A549 (cell line): Measurements from ENCODE around the gene PRPSAP1. TPM values are rescaled to one million over a fixed set of nuclear protein-coding genes. Genes with fewer than 3 reads are reported as not detected.
A peak's percentile ranks its signal among the peaks of the same experiment; 100 is the strongest.

Experiments
- ATAC-seq, 2 experiments: fragments of 200-7000 bp in 1 of 2; fragments of >200 bp in 1 of 2; cut with Nextera tagmentation in 1 of 2; cut with Tn5 transposase in 1 of 2; 3 replicates each; pipeline versions ENCODE4 v1.8.0 to v1.9.1; 2018 to 2020; ENCODE audit warnings: mild to moderate bottlenecking in 1 of 2, moderate library complexity in 1 of 2
- CTCF ChIA-PET: fragments of 300-600 bp; sonication (Branson Sonifier 250); formaldehyde crosslinking; extraction: SDS; loops from one replicate; lab custom pipeline; 2021; ENCODE audit warnings: antibody characterized with exemption, inconsistent platforms; lab: Yijun Ruan, JAX
- POLR2A ChIA-PET: fragments of 350-600 bp; formaldehyde crosslinking; extraction: SDS; loops from one replicate; lab custom pipeline; 2021; ENCODE audit warnings: antibody characterized with exemption, inconsistent platforms; lab: Yijun Ruan, JAX
- DNase-seq, 2 experiments: peaks; one replicate each; pipeline versions ENCODE4 v3.0.0 to v3.0.0-alpha.2; 2011 to 2016; ENCODE audit warnings: low read depth in 1 of 2, low spot score in 1 of 2
- FAIRE-seq: peaks from 2 replicates; lab custom pipeline; 2011; peaks lifted over from hg19 to GRCh38; lab: Jason Lieb, UNC
- H3K27ac ChIP-seq, 2 experiments: fragments of >200 bp; sonication (Bioruptor Twin); formaldehyde crosslinking; 3 replicates each; pipeline ENCODE4 v1.5.1; 2016 to 2017
- H3K4me1 ChIP-seq: fragments of >200 bp; sonication (Bioruptor Twin); formaldehyde crosslinking; 3 replicates; pipeline ENCODE4 v1.6.1; 2016
- H3K4me2 ChIP-seq: fragments of >200 bp; sonication (Bioruptor Twin); formaldehyde crosslinking; 3 replicates; pipeline ENCODE4 v1.6.1; 2016
- H3K4me3 ChIP-seq: fragments of >200 bp; sonication (Bioruptor Twin); formaldehyde crosslinking; 3 replicates; pipeline ENCODE4 v1.5.1; 2016
- H3K9me3 ChIP-seq: fragments of >200 bp; sonication (Bioruptor Twin); formaldehyde crosslinking; 3 replicates; pipeline ENCODE4 v1.6.1; 2016
- ATOH8 ChIP-seq: fragments of 250-450 bp; sonication (Bioruptor Pico); IDR thresholded peaks from 2 replicates; pipeline ENCODE4 v1.5.0; 2020; ENCODE audit warnings: low read depth, mild to moderate bottlenecking, moderate library complexity
- BCL3 ChIP-seq: fragments of >200 bp; sonication (Bioruptor Twin); formaldehyde crosslinking; IDR thresholded peaks from 3 replicates; pipeline ENCODE4 v1.6.1; 2016
- BHLHE40 ChIP-seq: IDR thresholded peaks from 2 replicates; pipeline ENCODE4 v1.6.1; 2012; ENCODE audit warnings: low read depth, low read length, inconsistent platforms
- CBX2 ChIP-seq: fragments of 200-600 bp; sonication (generic); IDR thresholded peaks from 2 replicates; pipeline ENCODE4 v1.6.1; 2016; ENCODE audit warnings: low read depth, mild to moderate bottlenecking, borderline replicate concordance
- CEBPB ChIP-seq, 2 experiments: fragments of >200 bp in 1 of 2; sonication (Bioruptor Twin) in 1 of 2; formaldehyde crosslinking in 1 of 2; IDR thresholded peaks; 2 replicates each; pipeline ENCODE4 v1.6.1; 2012 to 2016
- CHD2 ChIP-seq: fragments of 150-350 bp; IDR thresholded peaks from 2 replicates; pipeline ENCODE4 v1.6.1; 2014; ENCODE audit warnings: low read length; ENCODE audit not compliant: partially characterized antibody
- CTCF ChIP-seq: fragments of >200 bp; sonication (Bioruptor Twin); formaldehyde crosslinking; IDR thresholded peaks from 3 replicates; pipeline ENCODE4 v1.5.1; 2016
- EHMT2 ChIP-seq: fragments of 200-600 bp; sonication (generic); IDR thresholded peaks from 2 replicates; pipeline ENCODE4 v1.6.1; 2016; ENCODE audit warnings: antibody characterized with exemption, low read depth, mild to moderate bottlenecking, moderate library complexity
- EP300 ChIP-seq, 2 experiments: fragments of >200 bp; sonication (Bioruptor Twin); formaldehyde crosslinking; IDR thresholded peaks; 2 replicates in 1 of 2; 3 replicates in 1 of 2; pipeline ENCODE4 v1.6.1; 2016 to 2017
- ESRRA ChIP-seq: fragments of 150-350 bp; IDR thresholded peaks from 2 replicates; pipeline ENCODE4 v1.6.1; 2014; ENCODE audit warnings: mild to moderate bottlenecking, low read length, borderline replicate concordance
- FOSL2 ChIP-seq, 2 experiments: fragments of 450-650 bp in 1 of 2; fragments of >200 bp in 1 of 2; sonication (Bioruptor Twin) in 1 of 2; formaldehyde crosslinking; IDR thresholded peaks; 2 replicates each; pipeline versions ENCODE4 v1.5.0 to v1.6.1; 2016 to 2020; ENCODE audit warnings: mild to moderate bottlenecking in 1 of 2, moderate library complexity in 1 of 2
- FOXS1 ChIP-seq: fragments of 250-450 bp; sonication (Bioruptor Pico); IDR thresholded peaks from 2 replicates; pipeline ENCODE4 v1.5.0; 2020; ENCODE audit warnings: mild to moderate bottlenecking, moderate library complexity
- HEYL ChIP-seq: fragments of 250-450 bp; sonication (Bioruptor Pico); IDR thresholded peaks from 2 replicates; pipeline ENCODE4 v1.8.0; 2021; ENCODE audit warnings: mild to moderate bottlenecking, moderate library complexity
- HMGXB4 ChIP-seq: fragments of 250-450 bp; sonication (Bioruptor Pico); IDR thresholded peaks from 2 replicates; pipeline ENCODE4 v1.5.0; 2021; ENCODE audit warnings: mild to moderate bottlenecking, moderate library complexity, borderline replicate concordance
- HOXA7 ChIP-seq: fragments of 250-450 bp; sonication (Bioruptor Pico); IDR thresholded peaks from 2 replicates; pipeline ENCODE4 v1.5.0; 2020; ENCODE audit warnings: mild to moderate bottlenecking, moderate library complexity
- HOXB13 ChIP-seq: fragments of 250-450 bp; sonication (Bioruptor Pico); IDR thresholded peaks from 2 replicates; pipeline ENCODE4 v1.5.0; 2020; ENCODE audit warnings: low read depth, mild to moderate bottlenecking, moderate library complexity
- JUNB ChIP-seq: fragments of >200 bp; sonication (Bioruptor Twin); formaldehyde crosslinking; IDR thresholded peaks from 2 replicates; pipeline ENCODE4 v1.6.1; 2016
- KDM5A ChIP-seq: fragments of 200-600 bp; sonication (generic); IDR thresholded peaks from 2 replicates; pipeline ENCODE4 v1.6.1; 2016; ENCODE audit warnings: antibody characterized with exemption, mild to moderate bottlenecking
- MAFK ChIP-seq: fragments of 450-650 bp; IDR thresholded peaks from 2 replicates; pipeline ENCODE4 v1.6.1; 2014; ENCODE audit not compliant: partially characterized antibody
- MAX ChIP-seq: IDR thresholded peaks from 2 replicates; pipeline ENCODE4 v1.6.1; 2012
- MAZ ChIP-seq: fragments of 150-350 bp; IDR thresholded peaks from 2 replicates; pipeline ENCODE4 v1.6.1; 2014; ENCODE audit warnings: antibody characterized with exemption, low read depth, low read length, borderline replicate concordance
- NFE2L2 ChIP-seq: fragments of 150-350 bp; conservative IDR thresholded peaks from 2 replicates; pipeline ENCODE4 v1.6.1; 2014; ENCODE audit warnings: low read length
- NPAS2 ChIP-seq: fragments of 250-450 bp; sonication (Bioruptor Pico); IDR thresholded peaks from 2 replicates; pipeline ENCODE4 v1.8.0; 2022; ENCODE audit warnings: mild to moderate bottlenecking, moderate library complexity, borderline replicate concordance
- POLR2AphosphoS2 ChIP-seq: conservative IDR thresholded peaks from 2 replicates; pipeline ENCODE4 v1.6.1; 2012; ENCODE audit warnings: low read length, improper control_type of control experiment, inconsistent platforms
- RCOR1 ChIP-seq: fragments of 150-350 bp; IDR thresholded peaks from 2 replicates; pipeline ENCODE4 v1.6.1; 2014; ENCODE audit warnings: antibody characterized with exemption, low read length, low read depth
- RNF2 ChIP-seq: fragments of 200-600 bp; sonication (generic); IDR thresholded peaks from 2 replicates; pipeline ENCODE4 v1.6.1; 2016; ENCODE audit warnings: low read depth, mild to moderate bottlenecking, antibody characterized with exemption, moderate library complexity, borderline replicate concordance
- SMC3 ChIP-seq: fragments of >200 bp; sonication (Bioruptor Twin); formaldehyde crosslinking; IDR thresholded peaks from 3 replicates; pipeline ENCODE4 v1.6.1; 2018; ENCODE audit warnings: inconsistent platforms
- ZC3H11A ChIP-seq: fragments of 450-650 bp; IDR thresholded peaks from 2 replicates; pipeline ENCODE4 v1.6.1; 2014; ENCODE audit warnings: antibody characterized with exemption, mild to moderate bottlenecking
- WGBS: methylation state at CpG from one replicate; pipeline ENCODE4 v1.1.6; 2017; ENCODE audit errors: missing lambda C conversion rate; 5-methylcytosine and 5-hydroxymethylcytosine counted together
- polyA plus RNA-seq, 4 experiments: library from polyadenylated mRNA; depleted of rRNA in 3 of 4; stranded (reverse); fragments of >200 nt; fragmentation: RNase III in 1 of 4; extraction: RNeasy Plus Mini Kit Qiagen cat#74134 plus additional on column Dnase treatment in 1 of 4; gene quantifications; 2 replicates in 3 of 4; 3 replicates in 1 of 4; pipeline ENCODE4 v1.2.3, GENCODE V29; 2011 to 2017
- TF ChIP-seq, protein P1 (sequence below): fragments of 450-650 bp; IDR thresholded peaks from 2 replicates; pipeline ENCODE4 v1.6.1; 2014; ENCODE audit warnings: antibody characterized with exemption
- TF ChIP-seq, protein P2 (sequence below): IDR thresholded peaks from 2 replicates; pipeline ENCODE4 v1.6.1; 2012

Gene PRPSAP1
- polyA plus RNA-seq, 2 of the 4 experiments (the other 2 are of a cell fraction): 63.3 to 80.9 TPM

DNA sequence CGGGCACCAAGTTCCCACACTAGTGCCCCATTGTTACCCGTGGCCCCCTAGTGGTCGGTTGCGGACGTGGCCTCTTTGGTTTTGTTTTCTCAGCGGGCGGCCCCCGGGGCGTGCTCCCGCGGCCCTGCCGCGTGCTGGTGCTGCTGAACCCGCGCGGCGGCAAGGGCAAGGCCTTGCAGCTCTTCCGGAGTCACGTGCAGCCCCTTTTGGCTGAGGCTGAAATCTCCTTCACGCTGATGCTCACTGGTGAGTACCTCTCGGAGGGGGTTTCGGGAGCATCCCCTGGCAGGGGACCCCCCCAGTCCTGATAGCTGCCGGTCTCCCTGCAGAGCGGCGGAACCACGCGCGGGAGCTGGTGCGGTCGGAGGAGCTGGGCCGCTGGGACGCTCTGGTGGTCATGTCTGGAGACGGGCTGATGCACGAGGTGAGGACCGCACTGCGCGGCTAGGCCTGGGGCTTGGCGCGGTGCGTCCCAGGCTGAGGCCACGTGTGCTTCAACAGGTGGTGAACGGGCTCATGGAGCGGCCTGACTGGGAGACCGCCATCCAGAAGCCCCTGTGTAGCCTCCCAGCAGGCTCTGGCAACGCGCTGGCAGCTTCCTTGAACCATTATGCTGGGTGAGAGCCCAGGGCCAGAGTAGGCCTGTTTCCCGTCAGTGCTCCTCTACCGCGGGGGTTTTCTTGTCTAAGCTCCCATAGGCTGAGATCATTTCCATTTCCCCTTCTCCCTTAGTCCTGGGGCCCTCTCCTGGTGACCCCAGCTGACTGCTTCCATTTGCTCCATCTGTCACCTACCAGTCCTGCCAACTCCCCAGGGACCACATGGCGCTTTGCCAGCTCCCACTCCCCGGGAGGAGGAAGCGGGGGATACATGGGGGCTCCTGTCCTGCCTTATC, 32.4 kb upstream of the PRPSAP1 start:
- peak overlapping the region; percentile 91 for H3K4me2 ChIP-seq
- peak overlapping the region; percentile 62 for H3K4me3 ChIP-seq
- WGBS: 71% methylated on average over 42 of the region's 52 CpGs
- no peaks in the 10 kb centered on the region for H3K9me3 ChIP-seq
- DNase-seq (peak; percentile 87 to 98), FAIRE-seq (no peak), ATAC-seq (peak; percentile 37 to 67)
- ChIA-PET CTCF (interaction anchor here (0.6 to 43.2 kb wide), 42 partner anchors 11 to 1094 kb away, joined by 3 to 1094 read pairs (median 4); partner anchors contain the start of genes AANAT, PRCD, PRPSAP1 and QRICH2), POLR2A (interaction anchor here (1.8 to 2.7 kb wide), 3 partner anchors 10 to 33 kb away, joined by 10 to 24 read pairs (median 15); partner anchors contain the start of gene PRPSAP1)
- peaks cover 20% of the 10 kb centered on the region for H3K4me1 ChIP-seq
- peak overlapping the region; percentile 71 to 88; a peak in 3 of 6 replicates for H3K27ac ChIP-seq
- TF ChIP-seq JUNB (0 out of 2 replicates have a peak, but pooled peaks have one; percentile 15), BCL3 (no peak), EP300 (IDR thresholded peaks at IDR 0.05) (no peak), FOSL2 (IDR thresholded peaks at IDR 0.05) (no peak), FOSL2 (CRISPR knock-in tag; IDR thresholded peaks at IDR 0.05) (0 out of 2 replicates have a peak, but pooled peaks have one; percentile 8), CEBPB (IDR thresholded peaks at IDR 0.05) (no peak), HOXB13 (peak; percentile 66; the same call in 1 of the 2 replicates), HOXA7 (0 out of 2 replicates have a peak, but pooled peaks have one; percentile 52), RNF2 (no peak), POLR2AphosphoS2 (no peak), ZC3H11A (no peak), ESRRA (no peak), MAZ (no peak), HEYL (CRISPR knock-in tag) (no peak), ATOH8 (peak; percentile 96), NPAS2 (peak; percentile 85), MAFK (no peak), KDM5A (no peak), CHD2 (no peak), RCOR1 (no peak), BHLHE40 (peak; percentile 52), FOXS1 (CRISPR knock-in tag) (peak; percentile 82), EHMT2 (no peak), CTCF (peak; percentile 87), SMC3 (peak; percentile 66), CBX2 (no peak), HMGXB4 (no peak), MAX (peak; percentile 96), NFE2L2 (no peak)
- TF ChIP-seq, protein P1, sequence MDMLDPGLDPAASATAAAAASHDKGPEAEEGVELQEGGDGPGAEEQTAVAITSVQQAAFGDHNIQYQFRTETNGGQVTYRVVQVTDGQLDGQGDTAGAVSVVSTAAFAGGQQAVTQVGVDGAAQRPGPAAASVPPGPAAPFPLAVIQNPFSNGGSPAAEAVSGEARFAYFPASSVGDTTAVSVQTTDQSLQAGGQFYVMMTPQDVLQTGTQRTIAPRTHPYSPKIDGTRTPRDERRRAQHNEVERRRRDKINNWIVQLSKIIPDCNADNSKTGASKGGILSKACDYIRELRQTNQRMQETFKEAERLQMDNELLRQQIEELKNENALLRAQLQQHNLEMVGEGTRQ: peak; percentile 71
- TF ChIP-seq, protein P2, sequence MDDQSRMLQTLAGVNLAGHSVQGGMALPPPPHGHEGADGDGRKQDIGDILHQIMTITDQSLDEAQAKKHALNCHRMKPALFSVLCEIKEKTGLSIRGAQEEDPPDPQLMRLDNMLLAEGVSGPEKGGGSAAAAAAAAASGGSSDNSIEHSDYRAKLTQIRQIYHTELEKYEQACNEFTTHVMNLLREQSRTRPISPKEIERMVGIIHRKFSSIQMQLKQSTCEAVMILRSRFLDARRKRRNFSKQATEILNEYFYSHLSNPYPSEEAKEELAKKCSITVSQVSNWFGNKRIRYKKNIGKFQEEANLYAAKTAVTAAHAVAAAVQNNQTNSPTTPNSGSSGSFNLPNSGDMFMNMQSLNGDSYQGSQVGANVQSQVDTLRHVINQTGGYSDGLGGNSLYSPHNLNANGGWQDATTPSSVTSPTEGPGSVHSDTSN: no peak
